Naive thymus-derived CD8-positive, alpha-beta T cell (primary cell): ENCODE data around the gene BARHL1. TPM values are rescaled to one million over a fixed set of nuclear protein-coding genes. Genes with fewer than 3 reads are reported as not detected.
A peak's percentile ranks its signal among the peaks of the same experiment; 100 is the strongest.

Experiments used
- ATAC-seq, 2 donors: fragments of 150-1000 bp; cut with Tn5 transposase in 1 of 2; sonication (Bioruptor Pico), chemical (Tn5 transposase) in 1 of 2; 1 replicate in 1 of 2; 2 replicates in 1 of 2; pipeline ENCODE4 v1.10.0; 2021; ENCODE audit warnings: mild to moderate bottlenecking in 2 of 2, moderate library complexity in 2 of 2
- POLR2A ChIA-PET: fragments of 350-600 bp; sonication (Branson Sonifier 250); formaldehyde crosslinking; loops from one replicate; lab custom pipeline; 2021; ENCODE audit warnings: antibody characterized with exemption; lab: Charles Lee
- DNase-seq, 10 donors: peaks; one replicate each; pipeline versions ENCODE4 v3.0.0 to v3.0.0-alpha.2; 2020 to 2022
- H3K27ac Mint-ChIP-seq, 10 donors: one replicate each; pipeline ENCODE4 v1.8.0; 2020 to 2022; ENCODE audit warnings: mild to moderate bottlenecking in 10 of 10, mixed read lengths in 10 of 10, moderate library complexity in 4 of 10, inconsistent platforms in 1 of 10
- H3K27me3 Mint-ChIP-seq, 5 donors: one replicate each; pipeline ENCODE4 v1.8.0; 2021 to 2022; ENCODE audit warnings: mixed read lengths in 5 of 5
- H3K36me3 Mint-ChIP-seq, 3 donors: one replicate each; pipeline ENCODE4 v1.8.0; 2020 to 2022; ENCODE audit warnings: mixed read lengths in 3 of 3, mild to moderate bottlenecking in 2 of 3, inconsistent platforms in 1 of 3
- H3K4me1 Mint-ChIP-seq, 4 donors: one replicate each; pipeline ENCODE4 v1.8.0; 2021 to 2022; ENCODE audit warnings: mixed read lengths in 4 of 4
- H3K4me3 Mint-ChIP-seq, 10 donors: one replicate each; pipeline ENCODE4 v1.8.0; 2020 to 2022; ENCODE audit warnings: mild to moderate bottlenecking in 10 of 10, mixed read lengths in 10 of 10, moderate library complexity in 6 of 10, inconsistent platforms in 1 of 10
- H3K9me3 Mint-ChIP-seq, 9 donors: one replicate each; pipeline ENCODE4 v1.8.0; 2020 to 2022; ENCODE audit warnings: mixed read lengths in 9 of 9, mild to moderate bottlenecking in 3 of 9, inconsistent platforms in 1 of 9, moderate library complexity in 1 of 9
- polyA plus RNA-seq, 3 donors: library from polyadenylated mRNA; unstranded; fragments of 300-500 nt; fragmentation: Illumina TruSeq; gene quantifications; one replicate each; pipeline ENCODE4 v1.2.3, GENCODE V29; 2021
- total RNA-seq, 8 experiments: library from RNA in 2 of 8; stranded (reverse) in 2 of 8; gene quantifications; one replicate each; pipeline ENCODE4 v1.2.3 and lab custom pipeline; 2021 to 2026

BARHL1 gene
- total and polyA plus RNA-seq, 5 experiments from 2014 or later = not detected

DNA sequence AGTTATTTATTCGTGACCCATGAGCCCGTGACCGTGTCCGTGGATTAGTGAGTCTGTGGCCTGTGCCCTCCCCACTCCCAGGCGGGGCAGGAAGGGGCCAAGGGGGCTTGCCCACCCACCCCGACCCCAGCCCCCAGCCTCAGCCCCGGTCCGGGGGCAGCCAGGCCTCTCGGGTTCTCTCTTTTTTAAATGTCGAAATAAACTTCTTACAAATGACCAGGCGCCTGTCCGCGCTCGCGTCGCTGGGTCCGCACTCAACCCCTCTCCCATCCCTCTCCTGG lies 7.6 kb downstream of the BARHL1 start:
- H3K36me3 Mint-ChIP-seq = peaks cover 6 to 23% (median 20%) of the 10 kb centered on the region in 3 donors
- H3K27me3 Mint-ChIP-seq = peaks cover 28 to 80% (median 52%) of the 10 kb centered on the region in 5 donors
- ATAC-seq = no peak
- POLR2A ChIA-PET = no interaction called here
- peak overlapping the region in 1 of 10 donors; percentile 44 for H3K27ac Mint-ChIP-seq
- no peak for DNase-seq
- H3K9me3 Mint-ChIP-seq = peaks cover 0 to 3% (median 0%) of the 10 kb centered on the region in 9 donors
- H3K4me1 Mint-ChIP-seq = peaks cover 8 to 29% (median 13%) of the 10 kb centered on the region in 4 donors
- H3K4me3 Mint-ChIP-seq = peak overlapping the region in 2 of 10 donors; percentile 21 to 41

DNA sequence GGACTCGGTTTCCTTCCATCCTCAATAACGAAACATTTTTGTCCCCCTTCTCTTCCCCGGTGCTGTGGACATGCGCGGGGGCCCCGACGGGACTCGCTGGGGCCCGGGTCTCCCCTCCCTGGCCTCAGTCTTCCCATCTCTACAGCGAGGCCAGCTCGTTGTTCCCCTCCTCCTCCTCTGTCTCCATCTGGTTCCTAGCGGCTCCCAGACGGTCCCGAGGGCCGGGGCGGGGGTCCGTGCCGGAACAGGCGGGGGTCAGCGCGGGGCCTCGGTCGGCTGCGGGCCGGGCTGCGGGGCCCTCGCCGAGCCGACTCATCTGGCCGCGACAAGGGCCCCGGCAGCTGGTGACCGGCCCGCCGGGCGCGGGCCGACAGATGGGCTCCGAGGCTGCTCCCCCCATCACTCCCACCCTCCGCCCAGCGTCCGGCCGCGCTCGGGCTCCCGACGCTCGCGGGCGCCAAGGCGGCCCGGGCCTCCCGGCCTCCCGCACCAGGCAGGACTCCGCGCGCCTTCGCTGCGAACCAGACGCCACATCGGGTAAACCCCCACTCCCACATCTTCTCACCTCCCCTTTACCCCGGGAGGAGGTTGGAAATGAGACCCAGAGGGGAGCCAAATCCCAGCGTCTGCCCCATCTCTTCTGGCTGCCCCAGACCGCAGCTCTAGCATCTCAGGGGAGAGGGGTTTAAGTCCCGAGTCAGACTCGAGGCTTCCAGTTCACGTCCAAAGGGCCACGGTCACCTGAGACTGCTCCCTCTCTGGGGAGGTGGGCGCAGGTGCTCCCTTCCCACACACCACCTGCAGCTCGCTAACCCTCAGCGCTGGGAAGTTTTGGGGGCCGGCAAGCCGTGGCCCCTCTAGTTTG lies 8.1 kb downstream of the BARHL1 start:
- DNase-seq = no peak
- H3K9me3 Mint-ChIP-seq = peaks cover 0 to 3% (median 0%) of the 10 kb centered on the region in 9 donors
- ATAC-seq = no peak
- POLR2A ChIA-PET = no interaction called here
- peak overlapping the region in 1 of 10 donors; percentile 44 for H3K27ac Mint-ChIP-seq
- H3K27me3 Mint-ChIP-seq = peaks cover 27 to 75% (median 50%) of the 10 kb centered on the region in 5 donors
- peaks cover 8 to 29% (median 13%) of the 10 kb centered on the region in 4 donors for H3K4me1 Mint-ChIP-seq
- H3K36me3 Mint-ChIP-seq = peaks cover 6 to 28% (median 26%) of the 10 kb centered on the region in 3 donors
- H3K4me3 Mint-ChIP-seq = peak overlapping the region in 3 of 10 donors; percentile 22 to 44 (median 41)

DNA sequence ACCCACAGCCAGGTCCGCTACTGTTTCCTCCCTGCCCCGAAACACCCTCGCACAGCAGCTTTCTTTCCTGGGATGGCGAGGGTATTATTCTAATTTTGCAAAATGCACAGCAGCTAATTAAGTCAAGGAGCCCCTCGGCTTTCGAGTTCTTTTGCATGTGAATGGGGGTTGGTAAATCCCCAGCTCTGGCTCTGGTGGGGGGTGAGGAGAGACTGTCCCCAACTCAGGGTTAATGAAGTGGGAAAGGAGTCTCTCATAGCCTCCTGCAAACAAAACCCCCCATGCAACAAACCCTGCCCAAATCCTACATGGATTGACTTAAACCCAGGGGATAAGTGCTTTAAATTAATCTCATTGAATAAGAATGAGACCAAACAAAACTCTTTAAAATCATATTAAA lies 8.8 kb downstream of the BARHL1 start:
- H3K27me3 Mint-ChIP-seq = peaks cover 22 to 68% (median 50%) of the 10 kb centered on the region in 5 donors
- H3K9me3 Mint-ChIP-seq = peaks cover 0 to 3% (median 0%) of the 10 kb centered on the region in 9 donors
- H3K4me1 Mint-ChIP-seq = peaks cover 8 to 29% (median 12%) of the 10 kb centered on the region in 4 donors
- no peak for DNase-seq
- peaks cover 8 to 35% (median 29%) of the 10 kb centered on the region in 3 donors for H3K36me3 Mint-ChIP-seq
- POLR2A ChIA-PET = no interaction called here
- no peak overlapping the region for H3K27ac Mint-ChIP-seq
- ATAC-seq = no peak
- H3K4me3 Mint-ChIP-seq = peak overlapping the region in 2 of 10 donors; percentile 23 to 44

DNA sequence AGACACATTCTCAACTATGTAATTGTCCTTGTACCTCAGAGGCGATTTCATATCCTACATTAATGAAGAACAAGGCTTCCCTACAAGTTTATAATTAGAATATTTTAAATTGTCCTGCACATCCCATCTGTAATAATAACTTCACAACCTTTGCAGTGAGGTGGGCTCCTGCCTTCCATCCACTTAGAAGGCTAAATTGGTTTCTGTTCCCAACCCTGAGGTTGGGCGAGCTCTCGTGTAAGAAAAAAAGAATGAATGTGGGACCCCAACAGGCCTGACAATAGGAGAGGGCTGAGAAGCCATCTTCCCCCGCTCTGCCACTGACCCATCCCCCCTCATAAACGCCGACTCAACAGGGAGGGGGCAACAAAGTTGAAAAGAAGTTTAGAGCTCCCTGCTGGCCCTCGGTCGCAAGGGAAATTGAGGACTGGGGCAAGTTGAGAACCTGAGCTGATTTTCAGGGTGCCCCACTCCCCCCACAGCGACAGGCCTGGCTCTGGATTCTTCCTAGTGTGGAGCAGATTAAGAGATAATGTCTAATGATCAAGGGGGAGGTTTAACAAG lies 9.4 kb downstream of the BARHL1 start:
- POLR2A ChIA-PET = no interaction called here
- Mint-ChIP-seq H3K36me3 (peaks cover 10 to 41% (median 34%) of the 10 kb centered on the region in 3 donors), H3K27me3 (peaks cover 23 to 65% (median 53%) of the 10 kb centered on the region in 5 donors), H3K4me3 (no peak overlapping the region), H3K4me1 (peaks cover 8 to 29% (median 12%) of the 10 kb centered on the region in 4 donors), H3K27ac (no peak overlapping the region), H3K9me3 (peaks cover 0 to 3% (median 0%) of the 10 kb centered on the region in 9 donors)
- DNase-seq (no peak), ATAC-seq (no peak)

DNA sequence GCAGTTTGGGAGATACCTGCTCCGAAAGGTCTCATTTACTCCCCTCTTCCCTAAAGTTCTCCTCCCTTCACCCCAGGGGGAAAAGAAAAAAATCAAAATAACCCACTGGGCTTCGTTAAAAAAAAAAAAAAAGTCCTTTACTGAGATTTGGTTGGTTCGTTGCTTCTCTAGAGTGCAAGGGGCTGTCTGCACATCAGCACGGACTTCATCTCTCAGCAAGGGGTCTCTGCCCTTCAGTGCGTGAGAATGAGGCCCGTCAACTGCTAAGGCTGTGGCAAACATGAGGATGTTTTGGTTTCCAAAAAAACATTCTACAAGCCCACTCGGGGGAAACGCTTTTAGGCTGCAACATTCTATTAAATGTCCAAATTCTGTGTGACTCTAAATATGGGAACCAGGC lies 10.0 kb downstream of the BARHL1 start:
- DNase-seq (no peak), ATAC-seq (no peak)
- POLR2A ChIA-PET = no interaction called here
- peaks cover 10 to 47% (median 36%) of the 10 kb centered on the region in 3 donors for H3K36me3 Mint-ChIP-seq
- H3K4me1 Mint-ChIP-seq = peaks cover 8 to 29% (median 12%) of the 10 kb centered on the region in 4 donors
- no peak overlapping the region for H3K4me3 Mint-ChIP-seq
- peaks cover 23 to 64% (median 53%) of the 10 kb centered on the region in 5 donors for H3K27me3 Mint-ChIP-seq
- H3K27ac Mint-ChIP-seq = no peak overlapping the region
- peaks cover 0 to 3% (median 0%) of the 10 kb centered on the region in 9 donors for H3K9me3 Mint-ChIP-seq

DNA sequence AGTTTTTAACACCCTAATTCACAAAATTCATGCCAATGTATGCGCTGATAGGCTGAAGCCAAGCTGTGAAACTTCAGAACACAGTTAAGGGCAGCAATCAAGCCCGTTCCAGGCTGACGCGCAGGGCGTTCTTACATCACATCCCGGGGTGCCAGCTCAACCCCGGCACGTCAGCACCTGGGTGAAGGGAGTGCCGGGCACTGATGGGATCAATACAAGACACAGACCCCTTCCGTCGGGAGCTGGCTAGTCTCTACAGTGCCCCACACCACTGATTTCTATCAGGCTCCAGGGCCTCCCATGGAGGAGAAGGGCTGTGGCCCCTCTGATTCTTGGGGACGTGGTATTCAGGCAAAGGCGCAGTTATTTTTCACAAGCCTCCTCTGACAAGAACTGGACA lies 12.0 kb downstream of the BARHL1 start:
- peaks cover 17 to 53% (median 44%) of the 10 kb centered on the region in 5 donors for H3K27me3 Mint-ChIP-seq
- no peaks in the 10 kb centered on the region for H3K9me3 Mint-ChIP-seq

DNA sequence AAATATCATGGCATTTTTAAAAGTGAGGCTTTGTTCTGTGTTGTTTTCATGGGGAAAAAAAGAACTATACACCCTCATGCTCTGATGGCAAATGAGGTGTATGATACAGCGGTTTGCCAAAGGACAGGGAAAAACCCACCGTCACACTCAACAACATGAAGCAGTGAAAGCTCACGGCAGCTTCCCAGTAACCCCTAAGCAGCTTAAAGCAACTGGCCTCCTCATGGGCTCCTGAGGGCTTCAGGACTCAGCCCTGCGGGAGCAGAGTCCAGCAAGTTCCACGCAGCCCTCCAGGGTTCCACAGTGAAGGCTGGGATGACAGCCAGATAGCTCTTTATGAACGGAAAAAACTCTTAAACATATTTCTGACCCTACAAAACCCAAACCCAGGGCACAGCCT lies 12.9 kb downstream of the BARHL1 start:
- ATAC-seq (no peak), DNase-seq (no peak)
- POLR2A ChIA-PET = no interaction called here
- Mint-ChIP-seq H3K4me3 (no peak overlapping the region), H3K4me1 (peaks cover 5 to 20% (median 9%) of the 10 kb centered on the region in 4 donors), H3K9me3 (no peaks in the 10 kb centered on the region), H3K27me3 (peaks cover 17 to 51% (median 42%) of the 10 kb centered on the region in 5 donors), H3K27ac (no peak overlapping the region), H3K36me3 (peaks cover 18 to 74% (median 61%) of the 10 kb centered on the region in 3 donors)

More for the DNA sequence above, 12.0 kb downstream of the BARHL1 start:
- POLR2A ChIA-PET = no interaction called here
- DNase-seq (no peak), ATAC-seq (no peak)
- Mint-ChIP-seq H3K4me3 (no peak overlapping the region), H3K27ac (no peak overlapping the region), H3K4me1 (peaks cover 5 to 29% (median 12%) of the 10 kb centered on the region in 4 donors), H3K36me3 (peaks cover 15 to 65% (median 52%) of the 10 kb centered on the region in 3 donors)

DNA sequence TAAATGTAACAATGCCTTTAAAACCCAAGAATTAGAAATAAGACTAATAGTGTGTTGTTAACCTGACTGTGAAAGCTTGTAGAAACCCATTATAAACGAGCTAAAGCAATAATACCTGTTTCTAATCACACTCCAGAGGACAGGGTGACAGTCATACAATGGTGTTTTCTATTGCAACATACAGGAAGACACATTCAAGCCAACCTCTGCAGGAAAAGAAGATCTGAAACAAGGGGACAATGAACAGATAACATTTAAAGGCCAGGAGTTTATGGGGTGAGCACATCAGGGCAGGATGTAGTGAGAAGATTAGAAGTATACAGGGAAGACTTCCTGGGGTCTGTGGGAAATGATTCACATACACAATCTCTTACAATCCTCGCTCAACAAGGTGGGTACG lies 13.8 kb downstream of the BARHL1 start:
- Mint-ChIP-seq H3K27ac (no peak overlapping the region), H3K9me3 (no peaks in the 10 kb centered on the region), H3K27me3 (peaks cover 16 to 48% (median 38%) of the 10 kb centered on the region in 5 donors), H3K36me3 (peaks cover 20 to 82% (median 70%) of the 10 kb centered on the region in 3 donors), H3K4me3 (no peak overlapping the region), H3K4me1 (peaks cover 3 to 11% (median 7%) of the 10 kb centered on the region in 4 donors)
- ATAC-seq (no peak), DNase-seq (no peak)
- POLR2A ChIA-PET = no interaction called here

DNA sequence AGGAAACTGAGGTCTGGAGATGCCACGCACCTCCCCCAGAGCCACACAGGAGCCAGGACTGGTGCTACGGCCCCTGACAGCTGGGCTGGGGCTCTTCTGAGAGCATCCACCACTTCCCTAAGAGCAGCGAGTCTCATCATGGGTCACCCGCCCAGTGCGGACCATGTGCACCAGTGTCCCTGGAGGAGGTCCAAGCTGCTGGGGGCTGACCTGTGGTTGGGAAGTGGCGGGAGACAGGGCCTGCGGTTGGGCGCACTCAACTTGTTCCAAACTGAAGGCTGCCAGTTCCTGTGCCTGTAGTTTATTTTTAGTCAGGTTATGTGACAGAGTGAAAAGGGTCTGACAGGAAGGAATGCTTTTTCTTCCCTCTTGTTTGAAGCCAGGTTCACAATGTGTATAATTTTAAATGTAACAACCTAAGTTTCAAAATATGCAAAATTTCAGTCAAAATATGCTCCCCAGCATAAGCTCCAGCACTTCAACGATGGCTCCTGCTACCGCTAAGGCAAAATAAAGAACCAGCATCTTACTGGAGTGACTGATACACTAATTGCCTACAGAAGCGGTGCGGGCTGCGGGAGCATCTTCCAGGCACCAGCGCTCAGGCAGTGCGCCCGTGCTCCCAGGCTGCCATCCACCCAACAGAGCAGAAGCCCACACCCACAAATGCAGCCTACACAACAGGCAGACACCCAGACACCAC lies 14.8 kb downstream of the BARHL1 start:
- Mint-ChIP-seq H3K36me3 (peaks cover 20 to 89% (median 78%) of the 10 kb centered on the region in 3 donors), H3K27ac (no peak overlapping the region), H3K27me3 (peaks cover 6 to 39% (median 28%) of the 10 kb centered on the region in 5 donors), H3K4me3 (no peak overlapping the region), H3K4me1 (peaks cover 0 to 5% (median 2%) of the 10 kb centered on the region in 4 donors), H3K9me3 (no peaks in the 10 kb centered on the region)
- POLR2A ChIA-PET = no interaction called here
- DNase-seq = no peak
- no peak for ATAC-seq

DNA sequence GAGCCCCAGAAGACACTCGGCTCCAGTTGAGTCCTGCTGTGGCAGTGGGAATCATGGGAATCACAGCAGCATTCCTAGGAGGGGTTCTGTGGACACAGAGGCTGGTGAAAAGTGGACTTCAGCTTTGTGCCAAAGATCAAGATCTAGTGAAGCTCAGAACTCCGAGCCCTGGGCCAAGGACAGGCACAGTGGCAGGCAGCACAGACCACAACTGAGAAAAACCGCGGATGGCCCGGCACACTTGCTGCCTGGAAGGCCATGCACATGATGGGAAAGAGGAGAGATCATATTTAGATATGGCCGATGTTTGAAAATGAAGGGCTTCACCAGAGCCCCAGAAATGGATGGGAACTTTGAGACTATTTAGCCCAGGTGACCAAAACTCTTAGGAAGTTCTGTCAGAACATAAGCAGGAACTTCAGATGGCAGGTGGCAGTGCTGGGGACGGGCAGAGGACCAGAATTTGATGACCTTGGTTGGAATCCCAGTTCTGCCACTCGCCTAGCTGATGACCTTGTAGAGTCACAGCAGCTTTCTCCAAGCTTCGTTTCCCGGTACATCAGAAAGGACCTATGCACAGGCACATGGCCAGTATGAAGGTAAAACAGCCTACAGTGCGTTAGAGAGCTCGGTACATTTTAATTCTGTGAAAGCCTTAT lies 18.0 kb downstream of the BARHL1 start:
- Mint-ChIP-seq H3K27ac (no peak overlapping the region), H3K4me1 (peaks cover 0 to 6% (median 0%) of the 10 kb centered on the region in 4 donors), H3K36me3 (peaks cover 28 to 98% (median 83%) of the 10 kb centered on the region in 3 donors), H3K27me3 (peaks cover 4 to 23% (median 12%) of the 10 kb centered on the region in 5 donors), H3K9me3 (no peaks in the 10 kb centered on the region), H3K4me3 (no peak overlapping the region)
- DNase-seq (no peak), ATAC-seq (no peak)
- POLR2A ChIA-PET = no interaction called here

DNA sequence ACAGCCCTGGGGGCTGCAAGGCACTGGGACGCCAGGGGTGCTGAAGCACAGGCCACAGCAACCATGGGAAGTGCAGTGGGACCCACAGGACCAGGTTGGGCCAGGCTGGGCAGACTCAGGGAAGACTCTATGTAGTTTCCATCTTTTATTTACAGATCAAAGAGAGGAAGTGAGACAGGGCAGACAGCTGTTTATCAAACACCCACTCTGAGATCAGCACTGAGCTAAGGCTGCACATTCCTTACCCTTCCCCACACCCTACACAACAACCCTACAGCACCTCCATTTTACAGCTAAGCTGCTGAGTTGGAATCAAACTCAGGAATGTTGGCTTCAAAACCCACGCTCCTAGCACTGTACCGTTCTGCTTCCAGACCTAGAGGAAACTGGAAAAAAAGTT lies 19.8 kb downstream of the BARHL1 start:
- POLR2A ChIA-PET = interaction anchor here (0.5 kb wide), 1 partner anchor 833 kb away, joined by 3 read pairs; no protein-coding TSS in a partner anchor
- no peak overlapping the region for H3K4me3 Mint-ChIP-seq
- H3K36me3 Mint-ChIP-seq = peaks cover 21 to 98% (median 84%) of the 10 kb centered on the region in 3 donors
- peak overlapping the region in 1 of 10 donors; percentile 75 for H3K27ac Mint-ChIP-seq
- ATAC-seq = no peak
- H3K9me3 Mint-ChIP-seq = no peaks in the 10 kb centered on the region
- DNase-seq = no peak
- peaks cover 0 to 6% (median 0%) of the 10 kb centered on the region in 4 donors for H3K4me1 Mint-ChIP-seq
- peaks cover 0 to 14% (median 11%) of the 10 kb centered on the region in 5 donors for H3K27me3 Mint-ChIP-seq

DNA sequence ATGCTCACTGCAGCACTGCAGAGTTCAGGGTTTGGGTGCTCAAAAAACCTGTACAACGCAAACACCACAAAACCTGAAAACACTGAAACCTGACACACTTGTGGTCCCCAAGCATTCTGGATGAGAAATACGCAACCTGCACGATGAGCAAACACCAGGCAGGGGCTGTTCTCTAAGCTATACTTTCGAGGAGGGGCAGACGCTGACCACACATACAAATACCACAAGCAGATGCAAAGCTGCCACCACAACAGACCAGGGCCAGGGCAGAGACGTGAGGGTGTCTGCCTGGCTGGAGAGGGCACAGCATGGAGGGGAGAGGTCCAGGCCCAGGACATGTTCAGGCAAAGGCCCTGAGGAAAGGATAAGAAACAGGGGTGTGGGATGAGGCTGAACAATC lies 23.0 kb downstream of the BARHL1 start:
- Mint-ChIP-seq H3K27me3 (peaks cover 0 to 4% (median 1%) of the 10 kb centered on the region in 5 donors), H3K9me3 (no peaks in the 10 kb centered on the region), H3K4me1 (peaks cover 0 to 2% (median 0%) of the 10 kb centered on the region in 4 donors), H3K27ac (peak overlapping the region in 1 of 10 donors; percentile 67), H3K4me3 (no peak overlapping the region), H3K36me3 (peaks cover 13 to 99% (median 77%) of the 10 kb centered on the region in 3 donors)
- ATAC-seq (no peak), DNase-seq (no peak)
- POLR2A ChIA-PET = no interaction called here
